Nephron (organoid): ENCODE data around the gene DLG5.

ENCODE experiments used
- H3K27ac Mint-ChIP-seq, 3 experiments: 2 replicates each; pipeline ENCODE4 v1.8.0; 2020; ENCODE audit warnings: mixed read lengths in 3 of 3, mild to moderate bottlenecking in 2 of 3, moderate library complexity in 1 of 3
- H3K27me3 Mint-ChIP-seq: 2 replicates; pipeline ENCODE4 v1.8.0; 2021; ENCODE audit warnings: low read depth, mild to moderate bottlenecking, moderate library complexity, mixed read lengths
- H3K36me3 Mint-ChIP-seq: 2 replicates; pipeline ENCODE4 v1.8.0; 2020; ENCODE audit warnings: low read depth, mixed read lengths
- H3K4me1 Mint-ChIP-seq: 2 replicates; pipeline ENCODE4 v1.8.0; 2020; ENCODE audit warnings: mixed read lengths
- H3K4me3 Mint-ChIP-seq, 3 experiments: 2 replicates each; pipeline ENCODE4 v1.8.0; 2020; ENCODE audit warnings: mild to moderate bottlenecking in 3 of 3, mixed read lengths in 3 of 3, moderate library complexity in 2 of 3
- H3K9me3 Mint-ChIP-seq: 2 replicates; pipeline ENCODE4 v1.8.0; 2020; ENCODE audit warnings: mixed read lengths
- TF ChIP-seq, protein P1 (sequence below), 3 experiments: fragments of 200-600 bp; sonication (generic); IDR thresholded peaks; one replicate each; pipeline ENCODE4 v1.5.0; 2021; ENCODE audit warnings: antibody characterized with exemption in 3 of 3; ENCODE audit not compliant: unreplicated experiment in 3 of 3

Gene DLG5

DNA sequence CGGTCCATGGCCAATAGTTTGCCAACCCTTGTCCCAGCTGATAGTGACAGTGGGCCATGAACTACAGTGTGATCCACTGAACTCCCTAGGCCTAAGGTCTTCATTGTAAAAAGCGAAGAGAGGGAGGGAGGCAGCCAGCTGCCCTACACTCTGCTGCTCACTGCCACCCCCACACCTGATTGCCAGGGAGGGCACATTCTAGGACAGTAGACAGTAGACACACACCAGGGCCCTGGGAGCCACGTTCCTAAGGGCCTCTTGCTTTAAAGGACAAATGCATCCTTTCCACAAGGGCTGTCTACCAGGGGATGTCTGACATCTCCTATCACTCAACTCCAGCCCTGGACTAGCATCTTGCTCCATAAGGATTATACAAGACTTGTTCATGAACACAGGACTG is 122.2 kb downstream of the DLG5 start:
- peaks cover 79% of the 10 kb centered on the region for H3K36me3 Mint-ChIP-seq
- no peaks in the 10 kb centered on the region for H3K27me3 Mint-ChIP-seq
- H3K4me1 Mint-ChIP-seq = no peaks in the 10 kb centered on the region
- TF ChIP-seq, protein P1, sequence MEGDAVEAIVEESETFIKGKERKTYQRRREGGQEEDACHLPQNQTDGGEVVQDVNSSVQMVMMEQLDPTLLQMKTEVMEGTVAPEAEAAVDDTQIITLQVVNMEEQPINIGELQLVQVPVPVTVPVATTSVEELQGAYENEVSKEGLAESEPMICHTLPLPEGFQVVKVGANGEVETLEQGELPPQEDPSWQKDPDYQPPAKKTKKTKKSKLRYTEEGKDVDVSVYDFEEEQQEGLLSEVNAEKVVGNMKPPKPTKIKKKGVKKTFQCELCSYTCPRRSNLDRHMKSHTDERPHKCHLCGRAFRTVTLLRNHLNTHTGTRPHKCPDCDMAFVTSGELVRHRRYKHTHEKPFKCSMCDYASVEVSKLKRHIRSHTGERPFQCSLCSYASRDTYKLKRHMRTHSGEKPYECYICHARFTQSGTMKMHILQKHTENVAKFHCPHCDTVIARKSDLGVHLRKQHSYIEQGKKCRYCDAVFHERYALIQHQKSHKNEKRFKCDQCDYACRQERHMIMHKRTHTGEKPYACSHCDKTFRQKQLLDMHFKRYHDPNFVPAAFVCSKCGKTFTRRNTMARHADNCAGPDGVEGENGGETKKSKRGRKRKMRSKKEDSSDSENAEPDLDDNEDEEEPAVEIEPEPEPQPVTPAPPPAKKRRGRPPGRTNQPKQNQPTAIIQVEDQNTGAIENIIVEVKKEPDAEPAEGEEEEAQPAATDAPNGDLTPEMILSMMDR (IDR thresholded peaks at IDR 0.05; ENCODE audit: unreplicated experiment in 3 of 3) = no peak
- H3K9me3 Mint-ChIP-seq = no peaks in the 10 kb centered on the region
- H3K4me3 Mint-ChIP-seq = no peak overlapping the region
- H3K27ac Mint-ChIP-seq = no peak overlapping the region

DNA sequence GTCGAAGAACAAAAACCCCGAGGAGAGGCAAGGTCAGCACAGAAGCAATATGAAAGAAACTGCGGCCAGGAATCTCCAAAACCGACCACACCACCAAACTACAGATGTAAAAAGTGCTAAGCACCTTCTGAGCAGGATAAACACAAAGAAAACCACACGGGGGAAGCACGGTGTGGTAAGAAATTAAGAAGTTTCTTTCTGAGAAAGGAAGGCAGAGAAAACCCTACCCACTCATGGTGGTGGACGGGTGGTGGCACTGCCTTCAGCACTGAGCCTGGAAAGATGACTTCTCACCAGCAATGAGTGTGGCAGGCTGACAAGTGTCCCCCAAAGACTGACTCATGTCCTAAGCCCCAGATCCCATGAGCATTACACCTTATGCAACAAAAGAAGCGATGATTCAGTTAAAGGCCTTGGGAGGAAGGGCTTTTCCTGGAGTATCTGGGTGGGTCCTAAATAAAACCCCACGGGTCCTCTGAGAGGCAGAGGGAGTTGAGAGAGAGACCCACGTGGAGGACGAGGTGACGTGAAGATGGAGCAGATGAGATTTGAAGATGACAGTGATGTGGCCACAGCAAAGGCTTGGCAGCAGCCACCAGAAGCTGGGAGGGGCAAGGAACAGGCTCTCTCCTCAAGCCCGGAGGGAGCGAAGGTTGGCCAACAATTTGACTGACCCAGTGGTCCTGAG is 124.9 kb downstream of the DLG5 start:
- Mint-ChIP-seq H3K9me3 (no peaks in the 10 kb centered on the region), H3K4me1 (no peaks in the 10 kb centered on the region), H3K27me3 (no peaks in the 10 kb centered on the region), H3K36me3 (peaks cover 79% of the 10 kb centered on the region), H3K4me3 (no peak overlapping the region), H3K27ac (no peak overlapping the region)
- TF ChIP-seq, protein P1 (IDR thresholded peaks at IDR 0.05; ENCODE audit: unreplicated experiment in 3 of 3) = no peak

DNA sequence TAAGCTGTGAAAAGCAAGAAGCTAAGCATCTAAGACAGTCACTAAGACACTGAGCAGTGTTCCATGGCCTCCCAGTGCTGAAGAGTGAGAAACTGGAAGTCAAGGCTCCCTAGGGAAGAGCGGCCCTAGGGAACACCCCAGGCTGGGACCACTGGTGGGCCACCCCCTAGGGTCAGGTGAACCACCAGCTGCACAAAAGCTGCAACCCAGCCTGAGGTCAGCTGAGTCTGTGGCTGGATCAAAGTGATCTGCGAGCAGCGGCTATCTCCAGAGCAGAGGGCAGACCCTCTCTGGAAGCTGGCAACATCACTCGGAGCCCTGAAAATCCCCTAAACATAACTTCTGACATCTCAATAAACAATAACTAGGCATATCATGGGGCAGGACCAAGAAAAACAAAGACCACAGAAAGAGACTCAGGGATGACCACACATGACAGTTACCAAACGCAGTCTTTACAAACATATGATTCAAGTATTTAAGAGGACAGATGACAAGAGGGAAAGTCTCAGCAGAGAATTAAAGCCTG is 125.8 kb downstream of the DLG5 start:
- H3K27ac Mint-ChIP-seq = no peak overlapping the region
- peaks cover 76% of the 10 kb centered on the region for H3K36me3 Mint-ChIP-seq
- H3K4me1 Mint-ChIP-seq = no peaks in the 10 kb centered on the region
- no peaks in the 10 kb centered on the region for H3K27me3 Mint-ChIP-seq
- TF ChIP-seq, protein P1 (IDR thresholded peaks at IDR 0.05; ENCODE audit: unreplicated experiment in 3 of 3) = no peak
- no peak overlapping the region for H3K4me3 Mint-ChIP-seq
- H3K9me3 Mint-ChIP-seq = no peaks in the 10 kb centered on the region

DNA sequence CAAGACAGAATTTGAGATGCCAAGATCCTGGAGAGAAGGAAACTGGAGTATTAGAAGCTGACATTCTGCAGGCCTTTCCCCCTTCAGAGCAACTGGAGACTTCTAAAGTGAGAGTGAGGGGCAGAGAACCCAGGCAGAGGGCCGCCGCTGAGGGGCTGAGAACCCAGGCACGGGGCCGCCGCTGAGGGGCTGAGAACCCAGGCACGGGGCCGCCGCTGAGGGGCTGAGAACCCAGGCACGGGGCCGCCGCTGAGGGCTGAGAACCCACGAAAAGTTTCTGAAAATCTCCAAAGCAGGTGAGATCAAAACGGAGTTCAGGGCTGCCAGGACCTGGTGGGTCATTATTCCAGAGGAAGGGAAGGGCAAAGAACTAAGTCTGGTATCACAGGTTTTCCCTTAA is 126.2 kb downstream of the DLG5 start:
- Mint-ChIP-seq H3K27me3 (no peaks in the 10 kb centered on the region), H3K27ac (no peak overlapping the region), H3K4me3 (no peak overlapping the region), H3K36me3 (peaks cover 71% of the 10 kb centered on the region), H3K4me1 (no peaks in the 10 kb centered on the region), H3K9me3 (no peaks in the 10 kb centered on the region)
- TF ChIP-seq, protein P1 (IDR thresholded peaks at IDR 0.05; ENCODE audit: unreplicated experiment in 3 of 3) = no peak

DNA sequence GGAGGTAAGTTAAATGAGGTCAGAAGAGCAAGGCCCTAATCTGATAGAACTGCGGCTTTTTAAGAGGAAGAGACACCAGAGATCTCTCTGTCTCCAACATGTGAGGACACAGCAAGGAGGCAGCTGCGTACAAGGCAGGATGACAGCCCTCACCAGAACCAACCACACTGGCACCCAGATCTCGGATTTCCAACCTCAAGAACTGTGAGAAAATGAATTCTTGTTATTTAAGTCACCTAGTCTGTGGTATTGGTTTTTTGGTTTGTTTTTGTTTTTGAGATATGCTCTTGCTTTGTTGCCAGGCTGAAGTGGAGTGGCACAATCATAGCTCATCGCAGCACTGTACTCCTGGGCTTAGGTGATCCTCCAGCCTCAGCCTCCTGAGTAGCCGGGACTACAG is 127.2 kb downstream of the DLG5 start:
- TF ChIP-seq, protein P1 (IDR thresholded peaks at IDR 0.05; ENCODE audit: unreplicated experiment in 3 of 3) = no peak
- Mint-ChIP-seq H3K4me1 (no peaks in the 10 kb centered on the region), H3K36me3 (peaks cover 66% of the 10 kb centered on the region), H3K27me3 (no peaks in the 10 kb centered on the region), H3K4me3 (no peak overlapping the region), H3K27ac (no peak overlapping the region), H3K9me3 (no peaks in the 10 kb centered on the region)

DNA sequence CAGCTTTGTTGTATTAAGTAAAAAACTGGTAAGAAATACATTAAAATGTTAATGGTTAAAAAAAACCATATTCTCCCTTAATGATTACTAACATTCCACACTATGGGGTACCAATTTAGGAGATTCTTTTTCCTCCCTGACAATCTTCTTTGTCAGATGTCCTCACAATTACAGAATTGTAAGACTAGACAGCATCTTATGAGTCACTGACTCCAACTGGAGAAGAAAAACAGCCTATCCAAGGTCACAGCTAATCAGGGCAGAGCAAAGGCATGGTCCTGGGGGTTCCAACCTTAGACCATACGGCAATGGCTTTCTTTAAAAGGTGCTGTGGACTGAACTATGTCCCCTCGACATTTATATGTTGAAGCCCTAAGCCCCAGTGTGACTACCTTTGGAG is 127.6 kb downstream of the DLG5 start:
- Mint-ChIP-seq H3K4me1 (no peaks in the 10 kb centered on the region), H3K9me3 (no peaks in the 10 kb centered on the region), H3K27ac (no peak overlapping the region), H3K27me3 (no peaks in the 10 kb centered on the region), H3K4me3 (no peak overlapping the region), H3K36me3 (peaks cover 68% of the 10 kb centered on the region)
- TF ChIP-seq, protein P1 (IDR thresholded peaks at IDR 0.05; ENCODE audit: unreplicated experiment in 3 of 3) = no peak
